NT2/D1 (cell line): ENCODE data around the gene ELP4.

ENCODE experiments used
- SUZ12 ChIP-seq: IDR thresholded peaks from 2 replicates; pipeline ENCODE4 v1.6.1; 2011; ENCODE audit not compliant: insufficient read length, insufficient read depth; ENCODE audit errors: extremely low read depth
- YY1 ChIP-seq: IDR thresholded peaks from 2 replicates; pipeline ENCODE4 v1.6.1; 2011; ENCODE audit not compliant: insufficient read length, insufficient read depth
- ZNF274 ChIP-seq: IDR thresholded peaks from 2 replicates; pipeline ENCODE4 v1.6.1; 2011; ENCODE audit warnings: mild to moderate bottlenecking, low read depth, low read length

GRCh38 chr11:31687861-31688260 lies 178.3 kb downstream of the ELP4 start:
- TF ChIP-seq YY1 (no peak), ZNF274 (no peak), SUZ12 (no peak)
